ENCODE data around the gene TEKT5. TPM values are rescaled to one million over a fixed set of nuclear protein-coding genes. Genes with fewer than 3 reads are reported as not detected.
"Not testable (repeated sequence)": the region's sequence is repeated elsewhere in the genome, so short reads cannot be mapped to it uniquely, and the experiment has no call there.

The TEKT5 gene
- 1.4 TPM in 1 of 2 replicates, not detected in the other for total RNA-seq (2014; rRNA removed; shearing (Covaris generic))

DNA sequence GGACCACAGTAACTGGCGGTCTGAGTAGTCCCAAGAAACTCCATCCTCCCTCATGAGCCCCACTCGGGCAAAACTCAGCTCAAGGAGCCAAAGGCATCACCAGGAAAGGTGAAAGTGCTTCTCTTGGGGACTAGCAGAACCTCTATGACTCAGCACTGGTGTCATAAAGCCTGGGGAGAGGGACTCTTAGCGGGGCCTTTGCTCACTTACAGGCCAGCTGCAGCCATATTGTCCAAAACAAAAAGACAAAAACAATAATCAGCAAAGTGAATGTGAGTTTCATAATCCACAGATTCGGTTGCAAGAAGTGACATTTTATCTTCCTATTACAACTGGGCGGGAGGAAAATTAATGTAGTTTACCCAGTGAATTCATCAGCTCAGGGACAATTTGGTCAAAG, at the start of gene TEKT5:
TSS of gene TEKT5 (minus strand) at position 101 of the 400 bp plus-strand sequence. CDS start at position 44, 57 bp downstream.
- peak; percentile 39 for DNase-seq (ENCODE audit: low read depth)

DNA sequence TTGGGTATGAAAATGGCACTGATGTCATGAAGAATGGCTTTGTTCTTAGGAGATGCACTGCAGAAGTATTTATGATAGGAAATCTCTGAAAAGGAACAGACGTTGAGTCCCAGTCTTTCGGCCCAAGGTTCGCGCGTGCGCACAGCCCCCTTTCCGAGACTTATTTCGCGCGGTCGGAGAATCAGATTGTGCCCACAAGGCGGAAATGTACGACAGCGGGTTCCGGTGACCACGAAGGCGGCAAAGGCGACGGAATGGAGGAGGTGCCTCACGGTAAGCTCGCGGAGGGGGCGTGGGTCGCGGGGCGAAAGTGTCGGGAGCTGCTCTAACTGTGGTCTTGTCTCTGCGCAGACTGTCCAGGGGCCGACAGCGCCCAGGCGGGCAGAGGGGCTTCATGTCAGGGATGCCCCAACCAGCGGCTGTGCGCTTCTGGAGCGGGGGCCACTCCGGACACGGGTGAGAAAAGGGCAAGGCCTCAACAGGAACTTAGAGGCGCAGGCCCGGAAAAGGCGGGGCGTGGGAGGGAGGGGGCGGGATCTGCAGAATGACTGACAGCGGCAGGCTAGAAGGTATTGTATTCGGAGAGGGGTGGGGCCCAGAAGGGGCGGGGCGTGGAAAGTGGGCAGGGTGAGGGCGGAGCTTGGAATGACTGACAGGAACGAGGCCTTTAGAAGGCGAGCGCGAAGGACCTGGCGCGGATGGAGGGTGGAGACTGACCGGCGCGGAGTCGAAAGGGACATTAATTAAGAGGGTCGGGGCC, 49.1 kb upstream of the TEKT5 start, which contains the start of gene NUBP1:
TSS of gene NUBP1 (plus strand) at position 233 of the 760 bp plus-strand sequence. CDS start at position 255, 22 bp downstream.
- peak; percentile 97 for DNase-seq (ENCODE audit: low read depth)

GRCh38 chr16:10743227-10743609, 48.5 kb upstream of the TEKT5 start:
- no peak for DNase-seq (ENCODE audit: low read depth)

- peak; percentile 16 for DNase-seq (ENCODE audit: low read depth)
Observed at GRCh38 chr16:10741844-10742243, 47.1 kb upstream of the TEKT5 start.

DNA sequence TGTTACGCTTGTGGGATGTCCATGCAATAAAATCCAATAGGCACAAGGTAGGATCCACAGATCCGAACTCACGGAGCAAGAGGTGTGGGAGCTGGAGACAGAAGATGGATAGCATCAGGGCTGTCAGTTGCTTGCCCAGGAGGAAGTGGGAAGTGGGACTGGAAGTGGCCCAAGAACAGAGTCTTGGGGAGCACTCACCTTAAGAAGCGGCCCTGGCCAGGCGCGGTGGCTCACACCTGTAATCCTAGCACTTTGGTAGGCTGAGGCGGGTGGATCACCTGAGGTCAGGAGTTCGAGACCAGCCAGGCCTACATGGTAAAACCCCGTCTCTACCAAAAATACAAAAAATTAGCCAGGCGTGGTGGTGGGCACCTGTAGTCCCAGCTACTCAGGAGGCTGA, 46.5 kb upstream of the TEKT5 start:
- not testable (repeated sequence) for DNase-seq (ENCODE audit: low read depth)

DNA sequence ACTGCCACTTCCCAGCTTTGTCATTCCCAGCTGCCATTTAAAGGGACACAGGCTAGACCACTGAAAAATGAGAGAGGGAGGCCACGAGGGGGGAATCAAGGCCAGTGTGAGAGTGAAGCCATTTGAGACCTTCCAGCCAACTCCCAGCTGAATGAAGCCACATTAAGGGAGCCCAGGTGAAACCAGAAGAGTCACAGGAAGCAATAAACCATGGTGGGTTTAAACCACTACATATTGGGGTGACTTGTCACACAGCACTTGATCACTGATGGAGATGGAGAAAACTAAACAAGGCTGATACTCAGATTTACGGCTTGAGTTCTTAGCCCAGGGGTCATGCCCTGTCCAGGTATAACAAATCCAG, 46.1 kb upstream of the TEKT5 start:
- peak; percentile 69 for DNase-seq (ENCODE audit: low read depth)

DNA sequence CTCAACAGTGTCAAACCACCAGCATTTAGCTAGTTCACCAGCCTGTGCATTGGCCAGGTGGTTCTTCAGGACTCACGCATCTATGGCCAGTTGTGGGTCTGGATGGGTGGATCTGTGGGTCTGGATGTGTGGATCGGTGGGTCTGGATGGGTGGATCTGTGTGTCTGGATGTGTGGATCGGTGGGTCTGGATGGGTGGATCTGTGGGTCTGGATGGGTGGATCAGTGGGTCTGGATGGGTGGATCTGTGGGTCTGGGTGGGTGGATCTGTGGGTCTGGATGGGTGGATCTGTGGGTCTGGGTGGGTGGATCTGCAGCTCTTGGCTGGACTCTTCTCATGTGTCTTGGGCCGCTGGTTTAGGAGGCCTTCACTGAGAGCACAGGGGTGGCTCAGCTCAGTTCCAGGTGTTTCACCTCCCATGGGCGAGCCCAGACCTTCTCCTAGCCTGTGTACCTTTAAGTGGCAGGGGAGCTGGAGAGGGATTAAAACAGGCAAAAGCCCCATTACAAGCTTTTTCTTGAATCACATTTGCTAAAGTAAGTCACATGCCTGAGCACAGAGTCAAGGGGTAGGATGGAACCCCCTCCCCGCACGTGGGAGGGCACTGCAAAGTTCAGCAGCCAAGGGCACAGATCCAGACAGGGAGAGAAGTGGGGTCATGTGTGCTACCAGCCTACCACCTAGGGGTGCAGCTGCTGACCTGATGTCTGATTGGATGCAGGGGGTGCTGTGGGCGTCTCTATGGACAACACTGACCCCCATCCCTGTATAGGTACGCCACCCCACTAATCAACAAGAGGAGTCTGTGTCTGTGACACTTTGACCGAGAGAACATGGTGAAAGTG, 45.5 kb upstream of the TEKT5 start:
- DNase-seq (ENCODE audit: low read depth) = no peak

DNA sequence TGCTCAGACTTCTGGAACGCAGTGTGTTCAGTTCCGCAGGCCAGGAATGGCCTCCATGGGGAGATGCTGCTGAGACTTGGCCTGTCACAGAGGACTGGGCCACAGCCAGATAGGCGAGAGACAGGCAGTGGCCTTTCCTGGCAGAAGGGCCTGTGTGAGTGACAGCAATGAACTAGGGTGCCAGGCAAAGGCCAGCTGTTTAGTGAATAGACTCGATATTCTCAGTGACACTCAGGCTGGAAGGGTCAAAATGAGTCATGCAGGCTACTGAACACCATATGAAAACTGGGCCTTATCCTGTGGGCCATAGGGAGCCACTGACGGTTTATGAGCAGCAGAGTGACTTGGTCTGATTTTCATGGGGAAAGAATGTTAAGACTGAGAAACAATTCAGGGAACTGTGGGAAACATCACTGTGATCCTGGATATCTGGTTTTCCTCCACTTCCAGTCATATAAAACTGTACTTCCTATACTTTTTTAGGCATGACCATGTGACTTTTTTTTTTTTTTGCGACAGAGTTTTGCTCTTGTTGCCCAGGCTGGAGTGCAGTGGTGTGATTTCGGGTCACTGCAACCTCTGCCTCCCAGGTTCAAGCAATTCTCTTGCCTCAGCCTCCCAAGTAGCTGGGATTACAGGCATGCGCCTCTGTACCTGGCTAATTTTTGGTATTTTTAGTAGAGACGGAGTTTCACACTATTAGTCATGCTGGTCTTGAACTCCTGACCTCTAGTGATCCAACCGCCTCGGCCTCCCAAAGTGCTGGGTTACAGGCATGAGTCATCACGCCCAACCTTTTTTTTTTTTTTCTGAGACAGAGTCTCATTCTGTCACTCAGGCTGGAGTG, 43.7 kb upstream of the TEKT5 start:
- DNase-seq (ENCODE audit: low read depth) = peak; percentile 94

DNA sequence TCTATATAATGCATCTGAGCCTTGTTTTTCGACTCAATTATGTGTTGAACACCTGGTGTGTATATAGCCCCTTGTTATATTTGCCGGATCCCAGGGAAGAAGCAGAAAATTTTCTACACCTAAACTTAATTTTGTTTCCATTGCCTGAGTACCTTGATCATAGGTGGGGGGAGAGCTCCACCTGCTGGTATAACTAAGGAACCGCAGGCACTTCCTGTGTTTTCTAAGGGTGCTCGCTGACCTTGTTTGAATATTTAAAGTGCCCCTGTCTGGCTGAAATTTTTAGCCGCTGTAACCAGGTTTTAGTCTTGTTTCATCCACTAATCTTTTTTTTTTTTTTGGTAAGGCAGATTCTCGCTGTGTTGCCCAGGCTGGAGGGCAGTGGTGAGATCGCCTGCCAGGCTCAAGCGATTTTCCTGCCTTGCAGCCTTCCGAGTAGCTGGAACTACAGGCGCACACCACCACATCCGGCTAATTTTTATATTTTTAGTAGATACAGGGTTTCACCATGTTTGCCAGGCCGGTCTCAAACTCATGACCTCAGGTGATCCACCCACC, 42.4 kb upstream of the TEKT5 start:
- DNase-seq (ENCODE audit: low read depth) = peak; percentile 68

- no peak for DNase-seq (ENCODE audit: low read depth)
Observed at GRCh38 chr16:10731790-10732189, 37.1 kb upstream of the TEKT5 start.

GRCh38 chr16:10729104-10730048, 34.6 kb upstream of the TEKT5 start:
- peak; percentile 81 for DNase-seq (ENCODE audit: low read depth)

DNA sequence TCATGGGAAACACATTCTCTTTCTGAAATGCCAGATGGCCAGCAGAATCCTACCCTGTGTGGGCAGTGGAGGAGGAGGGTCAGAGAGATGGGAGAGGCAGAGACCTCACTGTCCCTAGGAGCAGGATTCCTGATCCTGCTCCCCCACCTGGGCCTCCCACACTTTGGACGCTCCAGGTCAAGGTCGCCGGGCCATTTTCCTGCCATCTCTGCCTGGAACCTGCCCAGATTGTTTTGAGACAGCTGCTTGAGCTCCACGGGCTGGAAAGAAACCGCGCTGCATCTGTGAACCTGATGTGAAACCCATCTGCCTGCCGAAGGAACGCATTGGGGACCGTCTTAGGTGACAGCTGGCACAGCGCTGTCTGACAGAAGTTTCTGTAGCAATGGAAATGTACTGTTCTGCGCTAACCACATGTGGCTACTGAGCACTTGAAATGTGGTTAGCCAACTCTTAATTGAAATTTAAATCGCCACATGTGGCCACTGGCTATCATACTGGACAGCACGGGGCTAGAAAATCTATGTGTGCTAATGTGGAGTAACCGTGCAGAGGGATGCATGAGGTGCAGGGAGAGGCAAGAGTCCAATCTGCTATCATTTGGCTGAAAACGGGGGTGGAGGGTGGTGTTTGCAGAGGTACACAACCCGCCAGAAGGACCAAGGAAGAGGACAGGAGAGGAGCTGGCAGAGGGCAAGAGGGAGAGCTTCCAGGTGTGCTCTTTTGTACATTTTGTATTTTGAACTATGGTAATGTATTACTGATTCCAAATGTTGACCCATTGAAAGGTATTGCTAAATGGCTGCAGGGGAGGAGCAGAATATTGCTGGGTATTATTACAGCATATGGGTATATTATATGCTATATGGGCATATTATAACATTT, 33.5 kb upstream of the TEKT5 start:
- no peak for DNase-seq (ENCODE audit: low read depth)

GRCh38 chr16:10708969-10709368, 14.2 kb upstream of the TEKT5 start:
- DNase-seq (ENCODE audit: low read depth) = no peak

GRCh38 chr16:10699756-10700155, 5.0 kb upstream of the TEKT5 start:
- no peak for DNase-seq (ENCODE audit: low read depth)

GRCh38 chr16:10694306-10694705, 424 bp downstream of the TEKT5 start:
- DNase-seq (ENCODE audit: low read depth) = no peak

- no peak for DNase-seq (ENCODE audit: low read depth)
Observed at GRCh38 chr16:10693889-10694288, 841 bp downstream of the TEKT5 start.

- DNase-seq (ENCODE audit: low read depth) = no peak
Observed at GRCh38 chr16:10692470-10692869, 2.3 kb downstream of the TEKT5 start.

- DNase-seq (ENCODE audit: low read depth) = no peak
Observed at GRCh38 chr16:10688726-10689125, 6.0 kb downstream of the TEKT5 start.

DNA sequence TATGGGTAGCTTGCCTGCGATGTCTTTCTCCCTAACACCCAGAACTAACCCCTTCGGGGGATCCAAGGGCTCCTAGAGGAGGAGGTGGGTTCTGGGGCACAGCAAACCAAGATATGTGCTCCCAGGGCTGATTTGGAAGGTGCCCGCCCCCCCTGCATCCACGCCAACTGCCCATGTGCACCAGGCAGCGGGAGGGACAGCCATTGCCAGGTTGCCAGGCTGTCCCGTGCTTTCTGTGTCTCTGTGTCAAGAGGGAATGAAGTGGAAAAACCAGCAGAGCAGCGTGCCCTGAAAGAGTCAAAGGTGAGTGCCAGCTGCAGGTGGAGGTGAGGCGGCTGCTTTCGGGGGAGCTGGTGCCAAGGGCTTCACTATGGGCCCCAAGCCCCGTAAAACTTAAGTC, 6.4 kb downstream of the TEKT5 start:
- no peak for DNase-seq (ENCODE audit: low read depth)
